M059J (cell line): ENCODE results near the gene ATP5MC3. TPM values are rescaled to one million over a fixed set of nuclear protein-coding genes. Genes with fewer than 3 reads are reported as not detected.
"Not testable (repeated sequence)": the region's sequence is repeated elsewhere in the genome, so short reads cannot be mapped to it uniquely, and the experiment has no call there.

Experiments used
- DNase-seq: peaks from one replicate; pipeline ENCODE4 v3.0.0-alpha.2; 2012; ENCODE audit warnings: low read depth
- total RNA-seq: library from RNA; depleted of rRNA; stranded (reverse); fragments of >200 nt; shearing (Covaris generic); gene quantifications from 2 replicates; pipeline ENCODE4 v1.2.3, GENCODE V29; 2014; rRNA removed

The ATP5MC3 gene
- total RNA-seq = 224 TPM in 2 replicates

DNA sequence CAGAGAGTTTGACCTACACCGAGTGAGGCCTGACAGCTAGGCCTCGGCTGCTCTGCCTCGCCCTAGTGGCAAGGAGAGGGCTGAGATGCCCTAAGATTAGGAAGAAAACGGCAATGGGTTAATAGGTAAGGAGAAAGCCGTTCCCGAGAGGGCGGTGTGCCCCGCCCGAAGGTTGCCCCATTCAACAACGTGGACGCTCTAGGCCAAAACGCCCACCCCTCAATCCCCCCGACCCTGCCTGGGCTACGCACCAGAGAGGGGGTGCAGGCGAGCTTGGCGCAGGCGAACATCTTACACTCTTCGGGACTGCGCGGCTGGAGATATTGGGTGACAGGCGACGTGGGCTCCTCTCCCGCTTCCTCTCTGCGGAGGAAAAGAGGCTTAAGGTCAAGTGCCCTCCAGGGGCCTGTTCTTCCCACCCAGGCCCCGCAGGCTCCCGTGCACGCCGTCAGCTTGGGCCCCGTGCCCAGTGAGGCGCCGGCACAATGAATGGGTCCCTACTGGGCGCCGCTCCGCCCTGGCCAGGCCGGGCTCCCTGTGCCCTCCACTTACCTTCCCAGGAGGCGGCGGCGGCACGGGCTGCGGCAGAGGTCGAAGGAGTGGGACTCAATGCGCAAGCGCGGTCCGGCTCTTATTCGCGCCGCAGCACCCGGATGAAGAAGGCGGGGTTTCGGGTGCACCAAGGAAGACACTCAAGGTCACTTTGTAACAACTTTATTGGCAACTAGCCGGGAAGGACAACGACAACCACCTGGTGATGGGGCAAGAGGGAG lies at the start of gene ATP5MC3:
Gene ATP5MC3, minus strand, starts transcription at position 607 of the 773 bp plus-strand sequence. Its CDS starts 317 bp downstream, at position 290.
- DNase-seq = peak; percentile 94

DNA sequence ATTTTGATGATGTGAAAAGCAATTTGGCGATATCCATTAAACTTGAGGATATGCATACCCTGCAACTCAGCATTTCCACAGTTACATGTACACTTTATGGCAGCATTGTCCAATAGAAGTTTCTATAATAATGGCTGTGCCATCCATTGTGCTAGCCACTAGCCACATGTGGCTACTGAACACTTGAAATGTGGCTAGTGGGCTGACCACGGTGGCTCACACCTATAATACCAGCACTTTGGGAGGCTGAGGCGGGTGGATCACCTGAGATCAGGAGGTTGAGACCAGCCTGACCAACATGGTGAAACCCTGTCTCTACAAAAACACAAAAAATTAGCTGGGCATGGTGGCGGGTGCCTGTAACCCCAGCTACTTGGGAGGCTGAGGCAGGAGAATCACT lies 47.1 kb upstream of the ATP5MC3 start:
- DNase-seq = not testable (repeated sequence)

DNA sequence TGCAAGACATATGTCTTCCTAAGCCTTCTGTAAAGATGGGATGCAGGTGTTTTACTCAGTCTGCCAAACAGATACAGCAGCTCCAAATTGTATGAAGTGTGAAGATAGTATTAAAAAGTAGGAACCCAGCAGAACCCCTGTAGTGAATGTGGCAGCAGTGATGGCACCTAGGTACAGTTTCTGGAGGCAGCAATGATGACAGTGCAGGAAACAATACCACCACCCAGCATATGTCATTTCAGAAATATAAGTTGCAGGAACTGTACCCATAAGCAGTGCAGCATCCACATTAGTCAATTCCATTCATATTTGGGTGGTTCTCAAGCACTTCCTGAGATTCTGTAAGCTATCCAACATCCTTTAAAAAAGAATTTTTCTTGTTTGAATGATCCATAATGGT lies 46.7 kb upstream of the ATP5MC3 start:
- DNase-seq = no peak

DNA sequence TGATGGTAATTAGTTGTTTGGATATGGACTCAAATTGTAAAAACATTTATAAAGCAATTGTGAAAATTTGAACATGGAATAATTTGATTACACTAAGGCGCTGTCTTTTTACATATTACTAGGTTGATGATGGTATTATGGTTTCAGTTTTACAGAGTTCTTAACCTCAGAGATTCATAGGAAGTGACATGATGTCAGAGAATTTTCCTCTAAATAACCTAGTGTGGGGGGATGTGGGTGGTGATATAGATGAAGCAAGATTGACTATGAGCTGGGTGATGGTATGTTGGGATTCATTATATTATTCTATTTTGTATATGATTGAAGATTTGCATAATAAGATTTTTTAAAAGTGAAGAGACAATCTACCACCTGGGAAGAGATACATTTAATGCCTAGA lies 45.9 kb upstream of the ATP5MC3 start:
- DNase-seq = no peak

DNA sequence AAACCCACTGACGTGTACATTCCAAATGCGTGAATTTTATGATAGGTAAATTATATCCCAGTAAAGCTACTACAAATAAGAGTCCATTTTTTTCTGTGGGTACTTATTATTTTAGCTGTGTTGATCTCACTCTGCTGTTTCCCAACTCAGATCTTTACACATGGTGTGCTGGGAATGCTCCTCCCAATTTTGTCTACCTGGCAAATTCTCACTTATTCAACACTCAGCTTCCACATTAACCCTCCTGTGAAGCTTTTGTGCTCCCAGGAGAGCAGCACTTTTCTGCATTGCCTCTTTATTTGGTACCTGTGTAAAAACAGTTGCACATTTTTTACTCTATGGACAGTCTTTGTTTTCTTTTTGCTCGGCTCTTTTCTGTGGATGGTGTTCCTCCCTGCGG lies 38.6 kb upstream of the ATP5MC3 start:
- DNase-seq = no peak

DNA sequence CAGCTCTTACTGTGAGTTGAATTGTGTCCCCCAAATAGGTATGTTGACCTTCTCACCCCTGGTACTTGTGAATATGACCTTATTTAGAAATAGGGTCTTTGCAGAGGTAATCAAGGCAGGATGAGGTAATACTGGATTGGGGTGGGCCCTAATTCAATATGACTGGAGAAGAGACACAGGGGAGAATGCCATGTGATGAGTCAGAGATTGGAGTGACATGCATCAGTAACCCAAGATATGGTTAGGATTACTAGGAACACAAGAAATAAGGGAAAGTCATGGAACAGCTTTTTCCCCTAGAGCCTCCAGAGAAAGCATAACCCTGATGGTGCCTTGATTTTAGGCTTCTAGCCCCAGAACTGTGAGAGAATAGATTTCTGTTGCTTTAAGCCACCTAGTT lies 37.0 kb upstream of the ATP5MC3 start:
- DNase-seq = no peak

DNA sequence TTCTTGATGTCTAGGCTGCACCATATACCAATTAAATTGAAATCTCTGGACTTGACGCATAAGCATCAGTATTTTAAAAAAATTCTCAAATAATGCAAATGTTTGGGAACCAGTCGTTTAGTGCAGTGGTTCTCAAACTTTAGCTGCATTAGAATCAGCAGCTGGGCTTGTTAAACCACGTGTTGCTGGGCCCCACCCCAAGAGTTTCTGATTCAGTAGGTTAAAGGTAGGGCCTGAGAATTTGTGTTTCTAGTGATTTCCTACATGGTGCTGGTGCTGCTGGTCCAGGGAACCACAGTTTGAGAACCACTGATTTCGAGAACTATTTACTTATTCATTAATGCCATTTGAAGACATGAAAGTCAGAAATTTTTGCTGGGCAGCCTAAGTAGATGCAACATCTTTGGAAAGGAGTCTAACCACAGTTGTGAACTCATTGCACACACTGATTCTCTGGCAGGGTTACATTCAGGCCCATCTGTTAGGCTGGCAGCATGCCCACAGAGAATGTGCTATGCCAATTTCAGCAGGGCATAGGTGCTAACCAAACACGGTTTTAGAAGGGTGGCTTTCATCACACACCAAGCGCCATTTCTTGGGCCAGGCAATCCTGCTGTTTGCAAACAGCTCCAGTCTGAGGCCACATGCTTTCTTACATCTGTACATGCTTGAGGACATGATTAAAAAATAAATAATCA lies 26.4 kb upstream of the ATP5MC3 start:
- no peak for DNase-seq

DNA sequence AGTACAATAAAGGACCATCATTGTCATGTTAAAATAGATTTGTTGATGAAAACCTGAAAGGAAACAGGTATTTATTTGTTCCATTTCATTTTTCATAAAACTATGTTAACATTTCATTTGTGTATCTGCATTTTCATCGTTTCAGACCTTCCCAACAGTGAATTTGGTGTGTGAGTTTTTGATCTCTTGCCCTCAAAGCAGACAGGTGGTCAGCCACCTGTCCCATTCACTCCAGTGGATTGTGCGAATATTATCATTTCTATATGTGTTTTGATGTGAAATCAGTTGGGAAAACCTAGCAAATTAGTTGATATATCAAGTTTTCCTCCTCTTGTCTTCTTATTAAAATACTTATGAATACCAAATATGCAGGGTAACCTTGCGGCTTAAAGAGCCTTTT lies 25.4 kb upstream of the ATP5MC3 start:
- DNase-seq = no peak

DNA sequence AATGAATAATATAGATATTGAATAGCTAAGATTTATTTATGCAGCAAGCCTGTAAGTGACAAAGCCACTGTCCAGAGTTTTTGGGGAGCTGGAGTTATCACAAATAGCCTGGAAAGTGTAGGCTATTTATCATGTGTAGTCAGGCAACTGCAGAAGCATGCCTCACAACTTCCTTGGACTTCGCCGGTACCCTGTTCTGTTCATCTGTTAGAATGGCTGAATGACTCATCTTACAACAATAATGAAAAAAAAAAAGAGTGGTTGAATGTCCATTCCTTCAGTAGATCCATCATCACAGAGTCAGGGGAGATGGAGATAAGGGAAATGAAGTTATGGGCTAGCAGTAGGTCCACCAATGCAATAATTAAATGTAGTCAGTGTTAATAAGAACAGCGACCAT lies 24.0 kb upstream of the ATP5MC3 start:
- peak; percentile 41 for DNase-seq

DNA sequence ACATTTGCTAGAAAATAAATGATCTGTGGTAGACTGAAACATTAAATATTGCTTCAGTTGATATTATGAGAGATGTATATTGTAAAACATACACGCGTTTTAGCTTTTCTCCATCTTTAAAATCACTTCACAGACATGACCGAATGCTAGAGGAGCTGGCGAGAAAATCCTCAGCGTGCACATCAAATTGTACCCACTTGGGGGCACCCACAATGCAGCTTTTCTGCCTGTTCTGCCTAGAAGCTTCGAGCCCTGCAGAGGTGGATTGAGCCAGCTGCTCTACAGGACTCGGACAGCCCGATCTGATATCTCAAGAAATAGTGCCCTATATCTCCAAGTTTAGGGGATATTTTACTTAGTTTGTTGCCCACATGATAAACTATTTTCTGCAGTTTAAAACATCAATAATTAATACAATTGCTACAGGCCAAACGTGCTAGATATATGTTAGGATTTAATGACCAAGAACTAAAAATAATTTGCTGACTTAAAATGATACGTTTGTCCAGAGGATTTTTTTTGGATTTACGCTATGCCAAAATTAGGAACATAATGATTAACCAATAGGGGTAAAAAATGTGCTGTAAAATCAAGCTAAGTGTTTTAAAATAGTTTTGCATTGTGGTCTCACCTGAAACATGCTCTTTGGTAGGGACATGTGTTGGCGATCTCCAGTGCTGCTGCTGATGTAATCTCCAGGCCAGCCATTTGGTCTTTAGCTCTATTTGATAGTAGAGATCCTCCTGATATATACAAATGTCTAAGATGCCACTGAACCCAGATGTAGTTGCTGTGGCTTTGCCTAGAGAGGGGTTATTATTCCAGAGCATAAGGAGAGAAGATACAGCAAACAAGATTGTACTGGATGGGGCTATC lies 22.3 kb upstream of the ATP5MC3 start:
- DNase-seq = peak; percentile 55

DNA sequence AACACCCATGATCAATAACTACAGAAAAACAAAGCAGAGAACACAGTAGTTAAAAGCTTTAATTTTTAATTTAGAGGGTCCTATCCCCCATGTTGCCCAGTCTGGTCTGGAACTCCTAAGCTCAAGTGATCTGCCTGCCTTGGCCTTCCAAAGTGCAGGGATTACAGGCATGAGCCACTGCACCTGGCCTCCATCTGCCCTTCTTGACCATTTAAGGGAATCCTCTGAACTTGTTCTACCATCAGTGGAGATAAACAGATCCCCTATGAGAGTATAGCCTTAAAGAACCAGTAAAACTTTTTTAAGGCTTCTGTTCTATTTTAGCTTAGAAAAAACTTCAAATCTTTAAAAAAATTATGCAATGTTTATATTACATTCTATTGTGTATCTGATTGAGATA lies 13.5 kb upstream of the ATP5MC3 start:
- DNase-seq = no peak

DNA sequence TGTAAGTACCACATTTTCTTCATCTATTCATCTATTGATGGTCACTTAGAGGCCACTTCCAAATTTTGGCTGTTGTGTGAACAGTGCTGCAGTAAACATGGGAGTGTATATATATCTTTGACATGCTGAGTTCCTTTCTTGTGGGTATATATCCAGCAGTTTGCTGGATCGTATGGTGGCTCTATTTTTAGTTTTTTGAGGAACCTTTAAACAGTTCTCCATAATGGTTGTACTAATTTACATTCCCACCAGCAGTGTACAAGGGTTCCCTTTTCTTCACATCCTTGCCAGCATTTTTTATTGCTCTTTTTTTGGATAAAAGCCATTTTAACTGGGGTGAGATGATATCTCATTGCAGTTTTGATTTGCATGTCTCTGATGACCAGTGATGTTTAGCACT lies 7.3 kb upstream of the ATP5MC3 start:
- no peak for DNase-seq

DNA sequence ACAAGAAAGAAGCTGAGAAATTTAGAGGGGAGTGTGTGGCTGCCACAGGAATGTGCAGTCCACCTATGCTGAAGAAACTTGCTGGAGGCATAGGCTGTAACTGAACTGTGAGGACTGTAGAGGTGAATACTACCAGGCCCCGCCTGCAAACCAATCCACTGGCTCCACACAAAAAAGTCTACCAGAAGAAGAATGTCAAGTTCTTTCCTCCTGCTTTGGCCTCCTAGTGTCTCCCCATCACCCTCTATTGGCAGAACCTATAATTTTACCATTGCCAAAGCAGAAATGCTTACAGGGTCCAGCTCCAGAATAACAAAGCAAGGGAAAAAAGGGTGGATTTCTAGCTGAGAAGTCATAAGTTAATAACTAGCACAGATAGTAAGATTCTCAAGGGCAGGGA lies 5.9 kb upstream of the ATP5MC3 start:
- peak; percentile 36 for DNase-seq

DNA sequence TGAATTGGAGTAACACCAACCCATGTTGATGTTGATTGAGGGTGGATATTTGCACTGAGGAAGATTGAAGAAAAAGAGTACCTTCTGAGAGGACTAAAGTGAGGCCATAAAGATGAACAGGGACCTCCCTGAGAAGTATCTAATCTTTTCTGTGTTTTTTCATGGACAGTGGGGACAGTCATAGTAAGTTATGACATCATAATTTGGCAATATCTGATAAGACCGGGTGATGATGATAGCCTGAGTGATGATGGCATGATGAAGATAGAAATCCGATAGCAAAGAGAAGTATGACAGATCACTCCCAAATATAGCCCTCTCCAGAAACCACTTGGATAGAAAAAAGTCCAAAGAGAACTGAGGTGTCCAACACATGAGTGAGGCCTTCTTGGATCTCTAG lies 2.2 kb upstream of the ATP5MC3 start:
- DNase-seq = no peak

DNA sequence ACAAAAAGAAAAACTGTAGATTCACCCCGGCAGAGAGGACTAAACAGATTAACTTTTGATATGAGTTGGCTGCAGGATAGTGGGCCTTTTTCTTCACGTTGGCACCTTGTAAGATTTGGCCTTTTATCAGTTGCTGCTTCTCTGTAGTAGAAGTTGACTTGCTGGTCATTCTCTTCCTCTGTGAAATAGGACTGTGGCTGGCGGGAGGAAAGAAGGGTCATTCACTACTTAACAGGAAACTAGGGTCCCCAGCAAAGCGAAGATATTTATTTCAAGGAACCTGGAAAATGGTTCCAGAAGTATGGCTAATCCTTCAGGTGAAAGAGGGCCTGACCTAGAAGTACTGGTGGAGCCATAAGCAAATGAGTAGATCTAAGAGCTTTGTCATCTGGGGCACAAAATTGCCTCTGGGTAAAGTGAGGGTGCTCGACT lies 383 bp upstream of the ATP5MC3 start:
- DNase-seq = no peak

DNA sequence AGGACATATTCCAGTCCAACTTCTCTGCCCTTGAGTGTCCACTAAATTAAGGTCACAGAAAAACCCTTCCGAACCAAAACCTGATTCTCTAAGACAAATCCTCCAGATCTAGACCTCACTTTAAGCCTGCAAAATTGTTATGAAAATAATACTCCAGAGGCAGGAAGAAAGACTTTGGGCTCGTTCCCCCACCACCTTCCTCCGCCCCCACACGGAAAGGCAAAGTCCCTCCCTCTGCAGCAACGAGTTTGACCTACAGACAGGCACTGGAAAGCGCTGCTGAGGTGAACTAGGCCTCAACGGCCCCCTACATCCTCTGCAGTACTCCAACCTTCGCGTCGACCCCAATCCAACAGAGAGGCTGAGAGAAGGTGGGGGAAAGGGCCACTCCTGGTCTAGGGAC lies 808 bp downstream of the ATP5MC3 start:
- DNase-seq = peak; percentile 37

DNA sequence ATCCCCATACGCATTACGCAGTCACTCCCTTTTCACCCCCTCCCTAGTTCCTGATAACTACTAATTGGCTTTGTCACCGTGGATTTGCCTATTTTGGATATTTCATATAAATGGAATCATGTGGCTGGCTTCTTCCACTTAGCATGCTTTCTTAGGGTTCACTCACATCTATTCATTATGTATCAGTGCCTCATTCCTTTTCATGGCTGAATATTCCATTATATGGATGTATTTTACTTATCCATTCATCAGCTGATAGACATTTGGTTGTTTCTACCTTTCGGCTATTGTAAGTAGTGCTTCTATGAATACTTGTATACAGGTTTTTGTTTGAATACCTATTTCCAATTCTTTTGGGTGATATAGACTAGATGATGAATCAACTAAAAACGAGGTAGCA lies 4.9 kb downstream of the ATP5MC3 start:
- DNase-seq = no peak

DNA sequence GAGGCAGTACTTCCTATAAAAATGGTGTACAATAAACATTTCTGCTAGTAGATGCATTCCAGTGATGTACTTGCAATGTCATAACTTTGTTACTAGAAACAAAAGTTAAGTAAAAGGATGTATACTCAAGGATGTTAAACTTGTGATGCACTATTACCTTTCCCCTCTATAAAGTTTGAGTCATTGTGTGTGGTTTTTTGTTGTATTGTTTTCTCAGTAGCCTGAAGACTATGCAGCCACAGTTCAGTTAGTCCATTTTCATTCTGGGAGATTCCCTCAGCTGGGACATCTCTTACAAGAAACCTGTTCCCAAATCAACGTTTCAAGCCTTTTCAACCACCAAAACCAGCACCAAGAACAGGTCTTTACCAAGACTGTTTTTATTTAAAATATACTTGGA lies 5.6 kb downstream of the ATP5MC3 start:
- DNase-seq = peak; percentile 58

DNA sequence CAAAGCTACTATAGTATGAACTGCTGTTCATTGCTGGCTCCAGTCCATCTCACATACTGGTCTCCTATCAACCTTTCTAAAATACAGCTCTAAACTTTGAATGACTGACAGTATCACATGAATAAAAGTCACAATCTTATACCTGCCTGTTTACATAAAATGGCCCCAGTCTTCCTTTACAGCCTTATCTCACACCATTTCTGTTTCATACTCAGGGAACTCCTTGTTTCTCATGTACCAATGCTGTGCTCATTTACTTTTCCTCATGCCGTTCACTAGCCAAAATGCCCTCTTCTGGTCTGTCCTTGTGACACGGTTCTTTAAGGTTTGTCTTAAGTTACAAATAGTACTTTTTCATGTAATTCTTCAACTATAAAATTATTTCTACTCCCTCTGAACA lies 6.2 kb downstream of the ATP5MC3 start:
- no peak for DNase-seq

DNA sequence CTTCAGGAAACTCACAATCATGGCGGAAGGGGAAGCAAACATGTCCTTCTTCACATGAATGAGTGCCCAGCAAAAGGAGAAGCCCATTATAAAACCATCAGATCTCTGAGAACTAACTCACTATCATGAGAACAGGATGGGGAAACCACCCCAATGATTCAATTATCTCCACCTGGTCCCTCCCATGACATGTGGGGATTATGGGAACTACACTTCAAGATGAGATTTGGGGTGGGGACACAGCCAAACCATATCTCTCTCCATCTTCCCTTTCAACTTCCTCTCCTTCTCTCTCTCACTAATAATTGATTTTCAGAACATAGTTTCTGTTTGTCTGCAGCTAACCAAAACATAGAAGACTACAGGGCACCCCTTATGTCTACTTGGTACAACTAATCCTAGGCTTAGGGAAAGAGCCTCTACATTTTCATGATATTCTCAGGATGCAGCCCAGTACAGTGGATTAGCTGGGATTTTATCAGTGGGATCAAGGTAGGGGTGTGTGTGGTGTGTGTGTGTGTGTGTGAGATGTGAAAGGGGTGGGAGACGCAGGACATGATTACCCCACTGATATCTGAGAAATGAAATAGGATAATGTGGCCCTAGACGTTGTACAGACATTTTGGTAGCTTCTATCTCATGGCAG lies 10.7 kb downstream of the ATP5MC3 start:
- no peak for DNase-seq

DNA sequence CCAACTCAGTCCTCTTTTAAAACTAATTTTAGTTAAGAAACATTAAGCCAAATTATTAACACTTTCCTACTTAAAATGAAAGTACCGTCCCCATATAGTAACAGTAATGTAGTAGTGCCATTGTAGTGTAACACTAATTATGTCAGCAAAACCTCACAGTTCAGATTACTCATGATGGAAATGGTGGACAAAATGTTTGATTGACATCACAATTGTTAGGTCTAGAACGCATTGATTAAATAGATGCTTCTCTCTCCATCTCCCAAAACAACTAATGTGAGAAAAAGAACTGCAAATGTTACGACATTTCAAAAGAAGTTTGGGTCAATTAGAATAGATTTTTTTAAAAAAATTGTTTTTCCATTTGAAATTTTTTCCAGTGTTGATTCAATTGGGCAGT lies 12.3 kb downstream of the ATP5MC3 start:
- DNase-seq = peak; percentile 8

DNA sequence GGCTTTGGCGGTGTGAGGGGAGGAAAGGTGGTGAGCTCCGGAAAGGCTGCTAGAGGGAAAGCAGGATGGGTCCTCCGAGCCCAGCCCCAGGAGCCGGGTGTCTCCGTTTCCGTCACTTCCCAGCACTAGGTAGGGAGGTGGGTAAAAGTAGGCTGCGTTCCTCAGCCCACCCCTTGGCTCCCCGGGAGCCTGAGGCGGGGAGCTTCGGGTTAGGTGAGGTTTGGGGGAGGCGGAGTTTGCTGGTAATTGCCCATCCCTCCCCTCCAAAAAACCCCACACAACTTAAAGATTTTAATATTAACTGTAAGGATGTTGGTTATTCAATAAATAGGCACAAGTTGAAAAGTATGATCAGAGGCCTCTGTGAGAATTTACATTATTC lies 13.0 kb downstream of the ATP5MC3 start:
- DNase-seq = no peak
